GM12878 (cell line): ENCODE measurements around the gene SERPINE3. TPM values are rescaled to one million over a fixed set of nuclear protein-coding genes. Genes with fewer than 3 reads are reported as not detected.

Source experiments
- ATAC-seq: fragments of 200-7000 bp; cut with Tn5 transposase; 3 replicates; pipeline ENCODE4 v1.9.1; 2020; ENCODE audit warnings: mild to moderate bottlenecking, moderate library complexity
- BruUV-seq: library from RNA; stranded (reverse); fragments of 400-500 nt; replicated peaks from 2 replicates; lab custom pipeline; 2021; lab: Mats Ljungman, UMichigan
- CTCF ChIA-PET: fragments of 300-600 bp; sonication (Branson Sonifier 250); formaldehyde crosslinking; extraction: SDS; loops from one replicate; lab custom pipeline; 2021; ENCODE audit warnings: inconsistent platforms; lab: Yijun Ruan, JAX
- POLR2A ChIA-PET: fragments of 350-600 bp; formaldehyde crosslinking; extraction: SDS; loops from one replicate; lab custom pipeline; 2021; ENCODE audit warnings: inconsistent platforms; lab: Charles Lee
- RAD21 ChIA-PET: fragments of 300-600 bp; sonication (Branson Sonifier 250); formaldehyde crosslinking; loops from one replicate; lab custom pipeline; 2023; ENCODE audit warnings: antibody characterized with exemption; ENCODE audit not compliant: unreplicated experiment; lab: Charles Lee
- SMC1A ChIA-PET: fragments of 300-600 bp; sonication (Branson Sonifier 250); formaldehyde crosslinking; loops from one replicate; lab custom pipeline; 2023; ENCODE audit not compliant: unreplicated experiment, uncharacterized antibody; lab: Charles Lee
- DNase-seq: peaks from one replicate; pipeline ENCODE4 v3.0.0-alpha.2; 2011; ENCODE audit warnings: low read depth, low spot score
- FAIRE-seq: peaks from 3 replicates; lab custom pipeline; 2011; peaks lifted over from hg19 to GRCh38; lab: Jason Lieb, UNC
- H2AFZ ChIP-seq: 2 replicates; pipeline ENCODE4 v1.6.0; 2011; ENCODE audit warnings: low read depth, low read length, control low read depth; ENCODE audit not compliant: control insufficient read depth
- H3K27ac ChIP-seq: 2 replicates; pipeline ENCODE4 v1.5.1; 2011; ENCODE audit warnings: control low read depth; ENCODE audit not compliant: control insufficient read depth, insufficient read depth
- H3K27me3 ChIP-seq, 2 experiments: replicated peaks in 1 of 2; 2 replicates each; pipeline versions ENCODE4 v1.6.0 to v1.6.1; 2011; ENCODE audit warnings: low read length in 1 of 2; ENCODE audit not compliant: control insufficient read depth in 2 of 2, insufficient read depth in 2 of 2
- H3K36me3 ChIP-seq, 2 experiments: 2 replicates each; pipeline ENCODE4 v1.5.1; 2011; ENCODE audit warnings: low read length in 1 of 2; ENCODE audit not compliant: control insufficient read depth in 2 of 2, insufficient read depth in 2 of 2
- H3K4me1 ChIP-seq: 2 replicates; pipeline ENCODE4 v1.6.1; 2011; ENCODE audit warnings: mild to moderate bottlenecking, low read length, moderate library complexity, mixed read lengths; ENCODE audit not compliant: control insufficient read depth, insufficient read depth
- H3K4me2 ChIP-seq: 2 replicates; pipeline ENCODE4 v1.6.0; 2011; ENCODE audit warnings: control low read depth; ENCODE audit not compliant: control insufficient read depth, insufficient read depth
- H3K4me3 ChIP-seq: fragments of 200-600 bp; sonication (generic); 2 replicates; pipeline ENCODE4 v1.5.1; 2016
- H3K79me2 ChIP-seq: 2 replicates; pipeline ENCODE4 v1.6.0; 2011; ENCODE audit warnings: low read length; ENCODE audit not compliant: control insufficient read depth, insufficient read depth
- H3K9ac ChIP-seq: 2 replicates; pipeline ENCODE4 v1.8.0; 2011; ENCODE audit warnings: low read length, control low read depth, mixed read lengths; ENCODE audit not compliant: control insufficient read depth, insufficient read depth
- H3K9me3 ChIP-seq: replicated peaks from 3 replicates; pipeline ENCODE4 v1.5.1; 2011; ENCODE audit warnings: mild to moderate bottlenecking, low read length; ENCODE audit not compliant: control insufficient read depth, insufficient read depth
- H4K20me1 ChIP-seq: 2 replicates; pipeline ENCODE4 v1.6.0; 2011; ENCODE audit not compliant: control insufficient read depth, insufficient read depth
- BCL11A ChIP-seq: IDR thresholded peaks from 2 replicates; pipeline ENCODE4 v1.6.1; 2011; ENCODE audit warnings: low read depth, low read length
- CHD2 ChIP-seq: IDR thresholded peaks from 2 replicates; pipeline ENCODE4 v1.6.1; 2011; ENCODE audit warnings: low read depth, low read length, improper control_type of control experiment, borderline replicate concordance
- CREB1 ChIP-seq: IDR thresholded peaks from 2 replicates; pipeline ENCODE4 v1.6.1; 2012; ENCODE audit warnings: low read depth, mild to moderate bottlenecking, inconsistent platforms
- CREM ChIP-seq: IDR thresholded peaks from 2 replicates; pipeline ENCODE4 v1.6.1; 2014; ENCODE audit warnings: antibody characterized with exemption, low read depth
- EED ChIP-seq: sonication (generic); IDR thresholded peaks from 2 replicates; pipeline ENCODE4 v1.6.1; 2016; ENCODE audit warnings: antibody characterized with exemption, low read depth
- EP300 ChIP-seq, 2 experiments: fragments of 150-350 bp in 1 of 2; IDR thresholded peaks; 2 replicates each; pipeline ENCODE4 v1.6.1; 2011 to 2012; ENCODE audit warnings: low read depth in 2 of 2, low read length in 2 of 2, borderline replicate concordance in 1 of 2, improper control_type of control experiment in 1 of 2, inconsistent platforms in 1 of 2; ENCODE audit not compliant: control insufficient read depth in 1 of 2
- FOXM1 ChIP-seq: IDR thresholded peaks from 2 replicates; pipeline ENCODE4 v1.6.1; 2012; ENCODE audit warnings: low read depth, mild to moderate bottlenecking, inconsistent platforms, low read length, moderate library complexity
- IKZF2 ChIP-seq, 2 experiments: fragments of 450-650 bp; IDR thresholded peaks; 2 replicates each; pipeline ENCODE4 v1.6.1; 2017; ENCODE audit warnings: mild to moderate bottlenecking in 2 of 2, moderate library complexity in 2 of 2
- IRF4 ChIP-seq: IDR thresholded peaks from 2 replicates; pipeline ENCODE4 v1.6.1; 2011; ENCODE audit warnings: low read depth, low read length
- JUNB ChIP-seq: IDR thresholded peaks from 2 replicates; pipeline ENCODE4 v1.6.1; 2016; ENCODE audit warnings: antibody characterized with exemption, mild to moderate bottlenecking
- MEF2B ChIP-seq: fragments of 450-650 bp; IDR thresholded peaks from 2 replicates; pipeline ENCODE4 v1.6.1; 2018; ENCODE audit warnings: mild to moderate bottlenecking, moderate library complexity; ENCODE audit not compliant: partially characterized antibody, poor library complexity, severe bottlenecking
- MLLT1 ChIP-seq: fragments of 450-650 bp; IDR thresholded peaks from 2 replicates; pipeline ENCODE4 v1.6.1; 2016; ENCODE audit warnings: mild to moderate bottlenecking
- NFIC ChIP-seq: IDR thresholded peaks from 2 replicates; pipeline ENCODE4 v1.6.1; 2012; ENCODE audit warnings: low read depth, mild to moderate bottlenecking, inconsistent platforms, low read length, moderate library complexity
- PAX5 ChIP-seq: IDR thresholded peaks from 2 replicates; pipeline ENCODE4 v1.6.1; 2011; ENCODE audit warnings: low read depth, low read length, borderline replicate concordance
- PAX8 ChIP-seq: fragments of 450-650 bp; IDR thresholded peaks from 2 replicates; pipeline ENCODE4 v1.6.1; 2017; ENCODE audit warnings: mild to moderate bottlenecking, moderate library complexity
- SMAD1 ChIP-seq: fragments of 450-650 bp; IDR thresholded peaks from 2 replicates; pipeline ENCODE4 v1.6.1; 2018; ENCODE audit warnings: mild to moderate bottlenecking, low read depth; ENCODE audit not compliant: partially characterized antibody
- TAF1 ChIP-seq: IDR thresholded peaks from 2 replicates; pipeline ENCODE4 v1.6.1; 2011; ENCODE audit warnings: mild to moderate bottlenecking, low read depth, low read length, borderline replicate concordance
- TARDBP ChIP-seq: IDR thresholded peaks from 2 replicates; pipeline ENCODE4 v1.6.1; 2016; ENCODE audit warnings: borderline replicate concordance
- ZBED1 ChIP-seq: IDR thresholded peaks from 2 replicates; pipeline ENCODE4 v1.6.1; 2016; ENCODE audit warnings: borderline replicate concordance
- ZNF622 ChIP-seq: fragments of 450-650 bp; IDR thresholded peaks from 2 replicates; pipeline ENCODE4 v1.6.1; 2017; ENCODE audit warnings: mild to moderate bottlenecking, inconsistent platforms
- WGBS: methylation state at CpG from one replicate; pipeline ENCODE4 v1.1.6; 2016; ENCODE audit warnings: low lambda C conversion rate; ENCODE audit not compliant: insufficient replicate concordance, insufficient coverage; ENCODE audit errors: missing lambda C conversion rate; 5-methylcytosine and 5-hydroxymethylcytosine counted together
- in situ Hi-C: fragments of 300-500 bp; cut with MboI; formaldehyde crosslinking; loops from 9 replicates; pipeline ENCODE4 v1.14.3; 2018; ENCODE audit warnings: mixed read lengths
- intact Hi-C: fragments of 100-400 bp; cut with micrococcal nuclease; formaldehyde crosslinking; loops from one replicate; pipeline ENCODE4 v1.14.2; 2022; ENCODE audit not compliant: unreplicated experiment
- polyA plus RNA-seq, 11 experiments: library from polyadenylated mRNA; depleted of rRNA in 4 of 11; unstranded in 6 of 11; stranded (reverse) in 5 of 11; fragments of >200 nt; fragmentation: Nextera tagmentation in 4 of 11; fragmentation: Illumina TruSeq in 1 of 11; extraction: Ambion mirVana in 4 of 11; extraction: Trizol in 1 of 11; gene quantifications; 1 replicate in 1 of 11; 2 replicates in 10 of 11; pipeline versions ENCODE4 v1.2.1 to v1.2.3, GENCODE V29; 2011 to 2016; ENCODE audit warnings: inconsistent platforms in 2 of 11, missing spikeins in 2 of 11, low read depth in 1 of 11
- total RNA-seq, 4 experiments: library from RNA; depleted of rRNA in 3 of 4; stranded (reverse); fragments of >200 nt in 3 of 4; fragmentation: Illumina TruSeq in 1 of 4; extraction: Trizol in 1 of 4; gene quantifications; 2 replicates each; pipeline versions ENCODE4 v1.2.1 to v1.2.3, GENCODE V29; 2013 to 2021
- TF ChIP-seq, protein P1 (sequence below): IDR thresholded peaks from 2 replicates; pipeline ENCODE4 v1.6.1; 2012; ENCODE audit warnings: low read length, inconsistent platforms

Gene SERPINE3
- total and polyA plus RNA-seq, 10 of the 15 experiments (the other 5 are each of a cell fraction or from before 2014, with no cell fraction given): 0.19 TPM; not detected in 9

- peak; percentile 80 for TF ChIP-seq NFIC
- TF ChIP-seq IKZF2 (IDR thresholded peaks at IDR 0.05): peak in 1 of 2 experiments; percentile 44; a peak in 2 of 4 replicates
- TF ChIP-seq JUNB: peak; percentile 78
- TF ChIP-seq ZBED1: peak; percentile 35; the same call in 1 of the 2 replicates
- TF ChIP-seq CREM: peak; percentile 30; the same call in 1 of the 2 replicates
- TF ChIP-seq, protein P1, sequence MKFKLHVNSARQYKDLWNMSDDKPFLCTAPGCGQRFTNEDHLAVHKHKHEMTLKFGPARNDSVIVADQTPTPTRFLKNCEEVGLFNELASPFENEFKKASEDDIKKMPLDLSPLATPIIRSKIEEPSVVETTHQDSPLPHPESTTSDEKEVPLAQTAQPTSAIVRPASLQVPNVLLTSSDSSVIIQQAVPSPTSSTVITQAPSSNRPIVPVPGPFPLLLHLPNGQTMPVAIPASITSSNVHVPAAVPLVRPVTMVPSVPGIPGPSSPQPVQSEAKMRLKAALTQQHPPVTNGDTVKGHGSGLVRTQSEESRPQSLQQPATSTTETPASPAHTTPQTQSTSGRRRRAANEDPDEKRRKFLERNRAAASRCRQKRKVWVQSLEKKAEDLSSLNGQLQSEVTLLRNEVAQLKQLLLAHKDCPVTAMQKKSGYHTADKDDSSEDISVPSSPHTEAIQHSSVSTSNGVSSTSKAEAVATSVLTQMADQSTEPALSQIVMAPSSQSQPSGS: peak; percentile 55; the same call in 1 of the 2 replicates
- no peak for TF ChIP-seq PAX5
- TF ChIP-seq FOXM1: 0 out of 2 replicates have a peak, but pooled peaks have one; percentile 42
- TF ChIP-seq BCL11A: peak; percentile 39; the same call in 1 of the 2 replicates
- TF ChIP-seq, all 136 proteins: peak for 13
Observed at GRCh38 chr13:51396352-51396751, 56.9 kb downstream of the SERPINE3 start (continued).

DNA sequence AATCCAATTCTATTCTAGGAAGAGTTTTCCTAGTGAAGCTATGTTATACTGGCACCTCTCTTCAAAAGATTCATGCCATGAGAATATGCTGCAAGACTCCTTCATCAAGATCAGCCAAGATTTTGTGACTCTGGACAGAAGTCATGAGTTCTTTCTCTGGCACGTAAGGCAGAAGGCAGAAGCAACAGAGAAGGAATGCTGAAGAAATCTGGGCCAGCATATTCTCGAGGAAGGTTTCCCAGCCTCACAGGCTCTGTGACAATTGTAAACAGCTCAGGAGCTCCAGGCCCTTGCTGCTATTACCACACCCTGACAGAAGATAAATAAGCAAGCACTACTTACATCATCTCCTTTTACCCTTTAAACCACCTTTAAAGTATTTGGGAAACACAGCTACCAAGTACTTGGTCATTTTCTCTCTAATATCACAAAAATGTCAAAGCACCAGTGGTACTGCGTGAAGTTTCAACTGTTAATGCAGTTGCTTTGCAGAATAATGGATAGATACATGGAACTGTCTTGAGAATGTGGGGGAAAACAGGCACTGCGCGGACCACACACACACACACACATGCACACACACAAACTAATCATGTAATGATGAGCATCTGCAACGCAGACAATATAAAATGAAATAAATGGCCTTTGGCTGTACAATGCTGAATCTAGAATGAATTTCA, 57.9 kb downstream of the SERPINE3 start:
- no peaks in the 10 kb centered on the region; the same call in 2 of the 3 replicates for H3K9me3 ChIP-seq
- peaks cover 0 to 15% of the 10 kb centered on the region in 2 experiments; a peak in 2 of 4 replicates for H3K36me3 ChIP-seq
- no peaks in the 10 kb centered on the region for H3K27me3 ChIP-seq
- POLR2A ChIA-PET: interaction anchor here (0.6 to 1.5 kb wide), 3 partner anchors 17 to 56 kb away, joined by 3 read pairs; partner anchors contain the start of gene INTS6
- DNase-seq (no peak), FAIRE-seq (no peak), ATAC-seq (peak; percentile 42; the same call in 2 of the 3 replicates)
- 97% methylated on average over 6 of the region's 6 CpGs for WGBS
- no peak overlapping the region for H2AFZ ChIP-seq
- H3K4me2 ChIP-seq: no peak overlapping the region
- RAD21 ChIA-PET: no interaction called here
- no peak overlapping the region for H3K9ac ChIP-seq
- in situ Hi-C loops: no loop called here
- no peaks in the 10 kb centered on the region; the same call in 1 of the 2 replicates for H3K4me1 ChIP-seq
- intact Hi-C loops: no loop called here
- H3K27ac ChIP-seq: no peak overlapping the region
- SMC1A ChIA-PET: interaction anchor here (1.3 kb wide), 1 partner anchor 24 kb away, joined by 3 read pairs; no protein-coding TSS in a partner anchor
- peaks cover 45% of the 10 kb centered on the region for H3K79me2 ChIP-seq
- BruUV-seq: no TSS peak
- CTCF ChIA-PET: interaction anchor here (1.2 kb wide), 1 partner anchor 400 kb away, joined by 3 read pairs; no protein-coding TSS in a partner anchor
- H3K4me3 ChIP-seq: no peak overlapping the region
- peaks cover 2% of the 10 kb centered on the region; the same call in 1 of the 2 replicates for H4K20me1 ChIP-seq
- TF ChIP-seq PAX8: no peak
- no peak for TF ChIP-seq ZNF622
- no peak for TF ChIP-seq IRF4
- TF ChIP-seq MLLT1: no peak
- TF ChIP-seq EED: no peak
- TF ChIP-seq CREB1: no peak
- no peak for TF ChIP-seq SMAD1
- TF ChIP-seq EP300 (IDR thresholded peaks at IDR 0.05; ENCODE audit: borderline replicate concordance in 1 of 2, control insufficient read depth in 1 of 2, low read depth in 2 of 2, low read length in 2 of 2): no peak
- no peak for TF ChIP-seq TARDBP
- no peak for TF ChIP-seq MEF2B
- TF ChIP-seq CHD2: no peak
- no peak for TF ChIP-seq TAF1
